GM23338 (cell line): ENCODE measurements around the gene EPX. TPM values are rescaled to one million over a fixed set of nuclear protein-coding genes. Genes with fewer than 3 reads are reported as not detected.
A peak's percentile ranks its signal among the peaks of the same experiment; 100 is the strongest.

Experiments used
- ATAC-seq: fragments of 200-7000 bp; cut with Tn5 transposase; 3 replicates; pipeline ENCODE4 v1.9.1; 2020
- DNase-seq: peaks from one replicate; pipeline ENCODE4 v3.0.0-alpha.2; 2015; ENCODE audit warnings: low spot score
- H2AFZ ChIP-seq: fragments of 200-600 bp; sonication (generic); 2 replicates; pipeline ENCODE4 v1.8.0; 2016; ENCODE audit warnings: antibody characterized with exemption, mild to moderate bottlenecking, moderate library complexity
- H3F3A ChIP-seq: fragments of 200-600 bp; sonication (generic); replicated peaks from 2 replicates; pipeline ENCODE4 v1.8.0; 2017; ENCODE audit warnings: antibody characterized with exemption, mixed run types, low read depth
- H3K27ac ChIP-seq: fragments of 200-600 bp; sonication (generic); 2 replicates; pipeline ENCODE4 v1.6.1; 2016; ENCODE audit warnings: low read depth
- H3K27me3 ChIP-seq: fragments of 200-600 bp; sonication (generic); 2 replicates; pipeline ENCODE4 v1.8.0; 2016; ENCODE audit warnings: mild to moderate bottlenecking, mixed run types, moderate library complexity; ENCODE audit not compliant: insufficient read depth
- H3K36me3 ChIP-seq: fragments of 200-600 bp; sonication (generic); 2 replicates; pipeline ENCODE4 v1.8.0; 2016; ENCODE audit warnings: mild to moderate bottlenecking; ENCODE audit not compliant: insufficient read depth
- H3K4me1 ChIP-seq: fragments of 200-600 bp; sonication (generic); 2 replicates; pipeline ENCODE4 v1.8.0; 2016; ENCODE audit warnings: mild to moderate bottlenecking, moderate library complexity; ENCODE audit not compliant: insufficient read depth
- H3K4me2 ChIP-seq: fragments of 200-600 bp; sonication (generic); 2 replicates; pipeline ENCODE4 v1.7.1; 2017; ENCODE audit warnings: mixed run types
- H3K4me3 ChIP-seq: fragments of 200-600 bp; sonication (generic); 2 replicates; pipeline ENCODE4 v1.6.1; 2016; ENCODE audit warnings: mixed run types
- H3K79me2 ChIP-seq: fragments of 200-600 bp; sonication (generic); replicated peaks from 2 replicates; pipeline ENCODE4 v1.8.0; 2017; ENCODE audit warnings: mild to moderate bottlenecking; ENCODE audit not compliant: insufficient read depth
- H3K9me2 ChIP-seq: fragments of 200-600 bp; sonication (generic); 2 replicates; pipeline ENCODE4 v1.8.0; 2017; ENCODE audit not compliant: insufficient read depth
- H4K20me1 ChIP-seq: fragments of 200-600 bp; sonication (generic); replicated peaks from 2 replicates; pipeline ENCODE4 v1.8.0; 2017; ENCODE audit warnings: mild to moderate bottlenecking; ENCODE audit not compliant: insufficient read depth
- H3K27ac Mint-ChIP-seq: 2 replicates; pipeline ENCODE4 v1.8.0; 2020; ENCODE audit warnings: inconsistent platforms, mild to moderate bottlenecking, moderate library complexity, mixed read lengths
- H3K27me3 Mint-ChIP-seq: 3 replicates; pipeline ENCODE4 v1.8.0; 2022; ENCODE audit warnings: low read depth, mild to moderate bottlenecking, moderate library complexity, mixed read lengths, inconsistent platforms; ENCODE audit not compliant: insufficient read depth, poor library complexity
- H3K36me3 Mint-ChIP-seq: 3 replicates; pipeline ENCODE4 v1.8.0; 2021; ENCODE audit warnings: low read depth, mild to moderate bottlenecking, inconsistent platforms, moderate library complexity, mixed read lengths
- H3K4me1 Mint-ChIP-seq: 3 replicates; pipeline ENCODE4 v1.8.0; 2020; ENCODE audit warnings: mild to moderate bottlenecking, inconsistent platforms, mixed read lengths
- H3K4me3 Mint-ChIP-seq: 3 replicates; pipeline ENCODE4 v1.8.0; 2021; ENCODE audit warnings: moderate library complexity, mild to moderate bottlenecking, inconsistent platforms, mixed read lengths
- H3K9me3 Mint-ChIP-seq: 3 replicates; pipeline ENCODE4 v1.8.0; 2020; ENCODE audit warnings: moderate library complexity, mild to moderate bottlenecking, inconsistent platforms, mixed read lengths
- CREB1 ChIP-seq: fragments of 250-450 bp; sonication (Bioruptor Pico); IDR thresholded peaks from 2 replicates; pipeline ENCODE4 v1.5.0; 2020; ENCODE audit warnings: low read depth, mild to moderate bottlenecking, moderate library complexity
- ETS1 ChIP-seq: IDR thresholded peaks from 2 replicates; pipeline ENCODE4 v1.6.1; 2016; ENCODE audit warnings: antibody characterized with exemption
- EZH2 ChIP-seq: fragments of 200-600 bp; sonication (generic); IDR thresholded peaks from one replicate; pipeline ENCODE4 v1.8.0; 2017; ENCODE audit warnings: antibody characterized with exemption, mild to moderate bottlenecking, low read depth; ENCODE audit not compliant: unreplicated experiment
- JUNB ChIP-seq: IDR thresholded peaks from one replicate; pipeline ENCODE4 v1.6.1; 2016; ENCODE audit warnings: antibody characterized with exemption; ENCODE audit not compliant: unreplicated experiment
- POLR2AphosphoS5 ChIP-seq: IDR thresholded peaks from 2 replicates; pipeline ENCODE4 v1.6.1; 2016; ENCODE audit warnings: antibody characterized with exemption, low read depth
- STAT1 ChIP-seq: IDR thresholded peaks from one replicate; pipeline ENCODE4 v1.6.1; 2016; ENCODE audit warnings: antibody characterized with exemption; ENCODE audit not compliant: unreplicated experiment
- ZNF462 ChIP-seq: fragments of 250-450 bp; sonication (Bioruptor Pico); IDR thresholded peaks from 2 replicates; pipeline ENCODE4 v1.5.0; 2020; ENCODE audit warnings: mild to moderate bottlenecking, moderate library complexity
- polyA plus RNA-seq: library from polyadenylated mRNA; unstranded; fragments of >200 nt; fragmentation: Nextera tagmentation; extraction: Ambion mirVana; gene quantifications from 2 replicates; pipeline ENCODE4 v1.2.1, GENCODE V29; 2016
- total RNA-seq: library from RNA; depleted of rRNA; stranded (reverse); fragments of >200 nt; shearing (Covaris generic); gene quantifications from 2 replicates; pipeline ENCODE4 v1.2.3, GENCODE V29; 2014
- TF ChIP-seq, protein P1 (sequence below), 2 experiments: fragments of 200-600 bp in 1 of 2; sonication (generic) in 1 of 2; conservative IDR thresholded peaks; 2 replicates each; pipeline versions ENCODE4 v1.5.1 to v1.6.1; 2016 to 2017; ENCODE audit warnings: antibody characterized with exemption in 2 of 2, low read depth in 2 of 2, mild to moderate bottlenecking in 2 of 2, moderate library complexity in 1 of 2
- TF ChIP-seq, protein P2 (sequence below): IDR thresholded peaks from one replicate; pipeline ENCODE4 v1.6.1; 2018; ENCODE audit warnings: antibody characterized with exemption; ENCODE audit not compliant: unreplicated experiment

EPX gene
- total and polyA plus RNA-seq, 2 experiments from 2014 or later: 0.10 TPM; not detected in 1

GRCh38 chr17:58249270-58250133 lies 57.0 kb downstream of the EPX start:
- TF ChIP-seq ZNF462 (CRISPR knock-in tag) (no peak), POLR2AphosphoS5 (no peak), JUNB (no peak), ETS1 (no peak), EZH2 (peak; percentile 18), STAT1 (no peak), CREB1 (peak; percentile 43)
- TF ChIP-seq, protein P1, sequence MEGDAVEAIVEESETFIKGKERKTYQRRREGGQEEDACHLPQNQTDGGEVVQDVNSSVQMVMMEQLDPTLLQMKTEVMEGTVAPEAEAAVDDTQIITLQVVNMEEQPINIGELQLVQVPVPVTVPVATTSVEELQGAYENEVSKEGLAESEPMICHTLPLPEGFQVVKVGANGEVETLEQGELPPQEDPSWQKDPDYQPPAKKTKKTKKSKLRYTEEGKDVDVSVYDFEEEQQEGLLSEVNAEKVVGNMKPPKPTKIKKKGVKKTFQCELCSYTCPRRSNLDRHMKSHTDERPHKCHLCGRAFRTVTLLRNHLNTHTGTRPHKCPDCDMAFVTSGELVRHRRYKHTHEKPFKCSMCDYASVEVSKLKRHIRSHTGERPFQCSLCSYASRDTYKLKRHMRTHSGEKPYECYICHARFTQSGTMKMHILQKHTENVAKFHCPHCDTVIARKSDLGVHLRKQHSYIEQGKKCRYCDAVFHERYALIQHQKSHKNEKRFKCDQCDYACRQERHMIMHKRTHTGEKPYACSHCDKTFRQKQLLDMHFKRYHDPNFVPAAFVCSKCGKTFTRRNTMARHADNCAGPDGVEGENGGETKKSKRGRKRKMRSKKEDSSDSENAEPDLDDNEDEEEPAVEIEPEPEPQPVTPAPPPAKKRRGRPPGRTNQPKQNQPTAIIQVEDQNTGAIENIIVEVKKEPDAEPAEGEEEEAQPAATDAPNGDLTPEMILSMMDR (conservative IDR thresholded peaks at IDR 0.05; ENCODE audit: low read depth in 2 of 2): peak; percentile 76 to 78
- TF ChIP-seq, protein P2, sequence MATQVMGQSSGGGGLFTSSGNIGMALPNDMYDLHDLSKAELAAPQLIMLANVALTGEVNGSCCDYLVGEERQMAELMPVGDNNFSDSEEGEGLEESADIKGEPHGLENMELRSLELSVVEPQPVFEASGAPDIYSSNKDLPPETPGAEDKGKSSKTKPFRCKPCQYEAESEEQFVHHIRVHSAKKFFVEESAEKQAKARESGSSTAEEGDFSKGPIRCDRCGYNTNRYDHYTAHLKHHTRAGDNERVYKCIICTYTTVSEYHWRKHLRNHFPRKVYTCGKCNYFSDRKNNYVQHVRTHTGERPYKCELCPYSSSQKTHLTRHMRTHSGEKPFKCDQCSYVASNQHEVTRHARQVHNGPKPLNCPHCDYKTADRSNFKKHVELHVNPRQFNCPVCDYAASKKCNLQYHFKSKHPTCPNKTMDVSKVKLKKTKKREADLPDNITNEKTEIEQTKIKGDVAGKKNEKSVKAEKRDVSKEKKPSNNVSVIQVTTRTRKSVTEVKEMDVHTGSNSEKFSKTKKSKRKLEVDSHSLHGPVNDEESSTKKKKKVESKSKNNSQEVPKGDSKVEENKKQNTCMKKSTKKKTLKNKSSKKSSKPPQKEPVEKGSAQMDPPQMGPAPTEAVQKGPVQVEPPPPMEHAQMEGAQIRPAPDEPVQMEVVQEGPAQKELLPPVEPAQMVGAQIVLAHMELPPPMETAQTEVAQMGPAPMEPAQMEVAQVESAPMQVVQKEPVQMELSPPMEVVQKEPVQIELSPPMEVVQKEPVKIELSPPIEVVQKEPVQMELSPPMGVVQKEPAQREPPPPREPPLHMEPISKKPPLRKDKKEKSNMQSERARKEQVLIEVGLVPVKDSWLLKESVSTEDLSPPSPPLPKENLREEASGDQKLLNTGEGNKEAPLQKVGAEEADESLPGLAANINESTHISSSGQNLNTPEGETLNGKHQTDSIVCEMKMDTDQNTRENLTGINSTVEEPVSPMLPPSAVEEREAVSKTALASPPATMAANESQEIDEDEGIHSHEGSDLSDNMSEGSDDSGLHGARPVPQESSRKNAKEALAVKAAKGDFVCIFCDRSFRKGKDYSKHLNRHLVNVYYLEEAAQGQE: no peak
- peak overlapping the region; percentile 64 for H3K4me3 Mint-ChIP-seq

More at GRCh38 chr17:58249270-58250133, 57.0 kb downstream of the EPX start:
- Mint-ChIP-seq H3K36me3 (peaks cover 8% of the 10 kb centered on the region), H3K9me3 (peaks cover 12% of the 10 kb centered on the region), H3K27me3 (peaks cover 65% of the 10 kb centered on the region), H3K4me1 (peaks cover 16% of the 10 kb centered on the region), H3K27ac (no peak overlapping the region)
- H3F3A ChIP-seq: no peaks in the 10 kb centered on the region
- H3K27me3 ChIP-seq: peaks cover 82% of the 10 kb centered on the region
- H3K4me2 ChIP-seq: peak overlapping the region; percentile 89
- H2AFZ ChIP-seq: peak overlapping the region; percentile 99
- ATAC-seq: peak; percentile 89
- H3K4me1 ChIP-seq: peaks cover 10% of the 10 kb centered on the region; the same call in 1 of the 2 replicates
- H3K36me3 ChIP-seq: no peaks in the 10 kb centered on the region
- DNase-seq: peak; percentile 79
- H4K20me1 ChIP-seq: no peaks in the 10 kb centered on the region
- 0 out of 2 replicates have a peak, but pooled peaks cover 4% of the 10 kb centered on the region for H3K9me2 ChIP-seq
- peak overlapping the region; percentile 61 for H3K4me3 ChIP-seq
- H3K27ac ChIP-seq: no peak overlapping the region
- H3K79me2 ChIP-seq: no peaks in the 10 kb centered on the region
